ENCODE results near the gene GOPC. TPM values are rescaled to one million over a fixed set of nuclear protein-coding genes. Genes with fewer than 3 reads are reported as not detected.
"Not testable (repeated sequence)": the region's sequence is repeated elsewhere in the genome, so short reads cannot be mapped to it uniquely, and the experiment has no call there.

Gene GOPC
- total RNA-seq, 1 donor from 2014 or later: 19.5 TPM

- peaks cover 5% of the 10 kb centered on the region for H3K27me3 Mint-ChIP-seq
- no peaks in the 10 kb centered on the region for H3K9me3 Mint-ChIP-seq
- DNase-seq: no peak
- H3K4me3 Mint-ChIP-seq: no peak overlapping the region
- intact Hi-C loops (cut with micrococcal nuclease): no loop called here
- no peak for TF ChIP-seq CTCF (IDR thresholded peaks at IDR 0.05)
- ChIA-PET POLR2A (no interaction called here), CTCF (no interaction called here)
- H3K36me3 Mint-ChIP-seq (ENCODE audit: low read depth): no peaks in the 10 kb centered on the region
- no peak overlapping the region for H3K27ac Mint-ChIP-seq
- no peaks in the 10 kb centered on the region for H3K4me1 Mint-ChIP-seq
- no peak for ATAC-seq (ENCODE audit: low read depth)
These were observed 81.5 kb downstream of the GOPC start for GRCh38 chr6:117520603-117521395.

- DNase-seq: no peak
- no peak for ATAC-seq (ENCODE audit: low read depth)
- no peak for TF ChIP-seq CTCF (IDR thresholded peaks at IDR 0.05)
- peaks cover 6% of the 10 kb centered on the region for H3K27me3 Mint-ChIP-seq
- no peaks in the 10 kb centered on the region for H3K36me3 Mint-ChIP-seq (ENCODE audit: low read depth)
- H3K4me1 Mint-ChIP-seq: no peaks in the 10 kb centered on the region
- intact Hi-C loops (cut with micrococcal nuclease): no loop called here
- ChIA-PET POLR2A (no interaction called here), CTCF (no interaction called here)
- H3K4me3 Mint-ChIP-seq: no peak overlapping the region
- no peak overlapping the region for H3K27ac Mint-ChIP-seq
- H3K9me3 Mint-ChIP-seq: no peaks in the 10 kb centered on the region
These were observed 83.4 kb downstream of the GOPC start for GRCh38 chr6:117518870-117519269.

DNA sequence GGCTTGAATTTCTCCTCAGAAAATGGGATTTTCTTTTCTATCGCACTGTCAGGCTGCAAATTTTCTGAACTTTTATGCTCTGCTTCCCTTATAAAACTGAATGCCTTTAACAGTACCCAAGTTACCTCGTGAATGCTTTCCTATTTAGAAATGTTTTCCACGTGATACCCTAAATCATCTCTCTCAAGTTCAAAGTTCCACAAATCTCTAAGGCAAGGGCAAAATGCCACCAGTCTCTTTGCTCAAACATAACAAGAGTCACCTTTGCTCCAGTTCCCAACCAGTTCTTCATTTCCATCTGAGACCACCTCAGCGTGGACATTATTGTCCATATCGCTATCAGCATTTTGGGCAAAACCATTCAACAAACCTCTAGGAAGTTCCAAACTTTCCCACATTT lies 84.3 kb downstream of the GOPC start:
- intact Hi-C loops (cut with micrococcal nuclease); H3K36me3 Mint-ChIP-seq (ENCODE audit: low read depth); H3K27ac Mint-ChIP-seq; DNase-seq; ATAC-seq (ENCODE audit: low read depth); CTCF ChIA-PET; H3K4me1 Mint-ChIP-seq; H3K27me3 Mint-ChIP-seq; H3K9me3 Mint-ChIP-seq; H3K4me3 Mint-ChIP-seq; POLR2A ChIA-PET: not testable (repeated sequence)

GRCh38 chr6:117515326-117515725 lies 87.0 kb downstream of the GOPC start:
- Mint-ChIP-seq H3K9me3 (no peaks in the 10 kb centered on the region), H3K4me1 (no peaks in the 10 kb centered on the region), H3K27me3 (peaks cover 7% of the 10 kb centered on the region), H3K36me3 (ENCODE audit: low read depth) (no peaks in the 10 kb centered on the region), H3K27ac (no peak overlapping the region), H3K4me3 (no peak overlapping the region)
- ChIA-PET POLR2A (no interaction called here), CTCF (no interaction called here)
- intact Hi-C loops (cut with micrococcal nuclease): no loop called here
- TF ChIP-seq CTCF (IDR thresholded peaks at IDR 0.05): no peak
- no peak for DNase-seq
- ATAC-seq (ENCODE audit: low read depth): no peak

DNA sequence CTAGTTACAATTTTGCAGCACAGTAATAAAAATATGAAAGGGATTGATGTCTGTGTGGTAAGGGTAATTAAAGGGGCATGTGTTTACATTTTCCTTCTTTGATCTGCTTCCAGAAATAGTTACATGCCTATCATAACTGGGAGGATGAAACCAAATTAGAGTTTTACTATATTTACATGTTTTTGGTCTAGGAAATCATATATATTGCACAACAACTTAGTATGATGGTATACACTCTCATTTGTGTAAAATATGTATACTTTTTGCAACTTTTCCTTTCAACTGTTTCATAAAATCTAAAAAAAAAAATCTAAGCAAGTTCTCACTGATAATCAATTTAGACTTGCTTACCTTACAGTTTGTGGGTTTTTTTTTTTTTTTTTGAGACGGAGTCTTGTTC lies 87.7 kb downstream of the GOPC start:
- Mint-ChIP-seq H3K9me3 (no peaks in the 10 kb centered on the region), H3K27me3 (peaks cover 12% of the 10 kb centered on the region), H3K36me3 (ENCODE audit: low read depth) (no peaks in the 10 kb centered on the region), H3K4me1 (no peaks in the 10 kb centered on the region), H3K27ac (no peak overlapping the region), H3K4me3 (no peak overlapping the region)
- no peak for TF ChIP-seq CTCF (IDR thresholded peaks at IDR 0.05)
- no peak for DNase-seq
- ChIA-PET POLR2A (no interaction called here), CTCF (no interaction called here)
- intact Hi-C loops (cut with micrococcal nuclease): no loop called here
- no peak for ATAC-seq (ENCODE audit: low read depth)
